SH-SY5Y (cell line): Measurements from ENCODE around the gene TLCD5.

Experiments used
- GATA2 ChIP-seq: IDR thresholded peaks from 2 replicates; pipeline ENCODE4 v1.6.1; 2011; ENCODE audit warnings: mild to moderate bottlenecking, low read depth, low read length
- GATA3 ChIP-seq: IDR thresholded peaks from 2 replicates; pipeline ENCODE4 v1.6.1; 2011; ENCODE audit warnings: low read depth, mild to moderate bottlenecking, low read length, moderate library complexity

The TLCD5 gene

GRCh38 chr11:120324932-120325810, at the start of gene TLCD5:
Gene TLCD5, plus strand, starts transcription at chr11:120325299. Its CDS starts 2,143 bp downstream, at chr11:120327442.
- TF ChIP-seq GATA2 (peak; percentile 22; the same call in 1 of the 2 replicates), GATA3 (no peak)

- TF ChIP-seq GATA3: no peak
- no peak for TF ChIP-seq GATA2
Measured at GRCh38 chr11:120279502-120279901, 45.6 kb upstream of the TLCD5 start.

GRCh38 chr11:120280600-120281051, 44.5 kb upstream of the TLCD5 start:
- TF ChIP-seq GATA3: no peak
- peak; percentile 93 for TF ChIP-seq GATA2

- no peak for TF ChIP-seq GATA2
- TF ChIP-seq GATA3: no peak
Measured at GRCh38 chr11:120281143-120281795, 43.8 kb upstream of the TLCD5 start.

GRCh38 chr11:120283124-120283523, 42.0 kb upstream of the TLCD5 start:
- TF ChIP-seq GATA2: no peak
- no peak for TF ChIP-seq GATA3

- no peak for TF ChIP-seq GATA3
- TF ChIP-seq GATA2: no peak
Measured at GRCh38 chr11:120284272-120284671, 40.8 kb upstream of the TLCD5 start.

- TF ChIP-seq GATA2 (no peak), GATA3 (no peak)
Measured at GRCh38 chr11:120285256-120285655, 39.8 kb upstream of the TLCD5 start.

GRCh38 chr11:120288021-120288420, 37.1 kb upstream of the TLCD5 start:
- no peak for TF ChIP-seq GATA3
- no peak for TF ChIP-seq GATA2

- TF ChIP-seq GATA2 (no peak), GATA3 (no peak)
Measured at GRCh38 chr11:120289426-120289825, 35.7 kb upstream of the TLCD5 start.

- peak; percentile 32; the same call in 1 of the 2 replicates for TF ChIP-seq GATA2
- TF ChIP-seq GATA3: no peak
Measured at GRCh38 chr11:120290956-120291355, 34.1 kb upstream of the TLCD5 start.

- no peak for TF ChIP-seq GATA3
- TF ChIP-seq GATA2: no peak
Measured at GRCh38 chr11:120293038-120293800, 31.9 kb upstream of the TLCD5 start.

GRCh38 chr11:120294096-120294495, 31.0 kb upstream of the TLCD5 start:
- no peak for TF ChIP-seq GATA2
- TF ChIP-seq GATA3: no peak

- TF ChIP-seq GATA3 (peak; percentile 86), GATA2 (peak; percentile 98)
Measured at GRCh38 chr11:120295099-120295498, 30.0 kb upstream of the TLCD5 start.

GRCh38 chr11:120296554-120296953, 28.5 kb upstream of the TLCD5 start:
- no peak for TF ChIP-seq GATA3

GRCh38 chr11:120298461-120298860, 26.6 kb upstream of the TLCD5 start:
- TF ChIP-seq GATA2 (no peak), GATA3 (no peak)
